Measurements from ENCODE around the gene LRRC1.

Gene LRRC1

GRCh38 chr6:53794720-53795339, at the start of gene LRRC1:
TSS of gene LRRC1 (plus strand) at chr6:53795005. CDS start at chr6:53795257, 252 bp downstream.
- peak within 1 kb of the TSS; percentile 95 for H3K4me3 Mint-ChIP-seq
- peaks cover 14% of the 10 kb centered on the region for H3K27me3 Mint-ChIP-seq
- H3K9me3 Mint-ChIP-seq (ENCODE audit: low read depth) = no peaks in the 10 kb centered on the region
- H3K27ac Mint-ChIP-seq = peak within 1 kb of the TSS; percentile 52
- no peaks in the 10 kb centered on the region for H3K36me3 Mint-ChIP-seq
- H3K4me1 Mint-ChIP-seq (ENCODE audit: low read depth) = peaks cover 23% of the 10 kb centered on the region

GRCh38 chr6:53746442-53747103, 48.2 kb upstream of the LRRC1 start:
- Mint-ChIP-seq H3K9me3 (ENCODE audit: low read depth) (no peaks in the 10 kb centered on the region), H3K27me3 (no peaks in the 10 kb centered on the region), H3K36me3 (peaks cover 3% of the 10 kb centered on the region), H3K4me1 (ENCODE audit: low read depth) (peaks cover 2% of the 10 kb centered on the region), H3K27ac (no peak overlapping the region), H3K4me3 (no peak overlapping the region)

GRCh38 chr6:53750052-53750650, 44.7 kb upstream of the LRRC1 start:
- H3K27ac Mint-ChIP-seq = no peak overlapping the region
- no peaks in the 10 kb centered on the region for H3K9me3 Mint-ChIP-seq (ENCODE audit: low read depth)
- H3K27me3 Mint-ChIP-seq = no peaks in the 10 kb centered on the region
- no peak overlapping the region for H3K4me3 Mint-ChIP-seq
- H3K4me1 Mint-ChIP-seq (ENCODE audit: low read depth) = no peaks in the 10 kb centered on the region
- H3K36me3 Mint-ChIP-seq = no peaks in the 10 kb centered on the region

- H3K9me3 Mint-ChIP-seq (ENCODE audit: low read depth) = no peaks in the 10 kb centered on the region
- no peaks in the 10 kb centered on the region for H3K36me3 Mint-ChIP-seq
- H3K4me3 Mint-ChIP-seq = no peak overlapping the region
- H3K4me1 Mint-ChIP-seq (ENCODE audit: low read depth) = no peaks in the 10 kb centered on the region
- no peaks in the 10 kb centered on the region for H3K27me3 Mint-ChIP-seq
- no peak overlapping the region for H3K27ac Mint-ChIP-seq
Measured at GRCh38 chr6:53751417-53751816, 43.4 kb upstream of the LRRC1 start.

GRCh38 chr6:53752440-53752839, 42.4 kb upstream of the LRRC1 start:
- H3K36me3 Mint-ChIP-seq = no peaks in the 10 kb centered on the region
- H3K4me3 Mint-ChIP-seq = no peak overlapping the region
- H3K27ac Mint-ChIP-seq = no peak overlapping the region
- H3K27me3 Mint-ChIP-seq = no peaks in the 10 kb centered on the region
- H3K9me3 Mint-ChIP-seq (ENCODE audit: low read depth) = no peaks in the 10 kb centered on the region
- no peaks in the 10 kb centered on the region for H3K4me1 Mint-ChIP-seq (ENCODE audit: low read depth)

GRCh38 chr6:53752856-53753255, 41.9 kb upstream of the LRRC1 start:
- Mint-ChIP-seq H3K36me3 (no peaks in the 10 kb centered on the region), H3K9me3 (ENCODE audit: low read depth) (no peaks in the 10 kb centered on the region), H3K27ac (no peak overlapping the region), H3K4me3 (no peak overlapping the region), H3K27me3 (no peaks in the 10 kb centered on the region), H3K4me1 (ENCODE audit: low read depth) (no peaks in the 10 kb centered on the region)

GRCh38 chr6:53754330-53754729, 40.5 kb upstream of the LRRC1 start:
- Mint-ChIP-seq H3K27me3 (no peaks in the 10 kb centered on the region), H3K36me3 (no peaks in the 10 kb centered on the region), H3K9me3 (ENCODE audit: low read depth) (no peaks in the 10 kb centered on the region)

GRCh38 chr6:53756396-53756795, 38.4 kb upstream of the LRRC1 start:
- Mint-ChIP-seq H3K27ac (no peak overlapping the region), H3K4me1 (ENCODE audit: low read depth) (no peaks in the 10 kb centered on the region), H3K27me3 (no peaks in the 10 kb centered on the region), H3K9me3 (ENCODE audit: low read depth) (no peaks in the 10 kb centered on the region), H3K4me3 (no peak overlapping the region), H3K36me3 (no peaks in the 10 kb centered on the region)

More at GRCh38 chr6:53754330-53754729, 40.5 kb upstream of the LRRC1 start:
- no peak overlapping the region for H3K27ac Mint-ChIP-seq
- no peak overlapping the region for H3K4me3 Mint-ChIP-seq
- H3K4me1 Mint-ChIP-seq (ENCODE audit: low read depth) = no peaks in the 10 kb centered on the region

- no peak overlapping the region for H3K27ac Mint-ChIP-seq
- no peaks in the 10 kb centered on the region for H3K36me3 Mint-ChIP-seq
- no peaks in the 10 kb centered on the region for H3K27me3 Mint-ChIP-seq
- H3K9me3 Mint-ChIP-seq (ENCODE audit: low read depth) = no peaks in the 10 kb centered on the region
- H3K4me1 Mint-ChIP-seq (ENCODE audit: low read depth) = no peaks in the 10 kb centered on the region
- H3K4me3 Mint-ChIP-seq = no peak overlapping the region
Measured at GRCh38 chr6:53758496-53758895, 36.3 kb upstream of the LRRC1 start.

GRCh38 chr6:53761036-53761435, 33.8 kb upstream of the LRRC1 start:
- no peaks in the 10 kb centered on the region for H3K36me3 Mint-ChIP-seq
- H3K4me1 Mint-ChIP-seq (ENCODE audit: low read depth) = no peaks in the 10 kb centered on the region
- peaks cover 3% of the 10 kb centered on the region for H3K27me3 Mint-ChIP-seq
- H3K4me3 Mint-ChIP-seq = no peak overlapping the region
- H3K27ac Mint-ChIP-seq = no peak overlapping the region
- H3K9me3 Mint-ChIP-seq (ENCODE audit: low read depth) = no peaks in the 10 kb centered on the region

- Mint-ChIP-seq H3K4me3 (no peak overlapping the region), H3K27me3 (peaks cover 5% of the 10 kb centered on the region), H3K36me3 (no peaks in the 10 kb centered on the region), H3K4me1 (ENCODE audit: low read depth) (no peaks in the 10 kb centered on the region), H3K27ac (no peak overlapping the region), H3K9me3 (ENCODE audit: low read depth) (no peaks in the 10 kb centered on the region)
Measured at GRCh38 chr6:53765270-53765669, 29.5 kb upstream of the LRRC1 start.

- Mint-ChIP-seq H3K36me3 (no peaks in the 10 kb centered on the region), H3K27ac (no peak overlapping the region), H3K27me3 (peaks cover 5% of the 10 kb centered on the region), H3K9me3 (ENCODE audit: low read depth) (no peaks in the 10 kb centered on the region), H3K4me1 (ENCODE audit: low read depth) (no peaks in the 10 kb centered on the region), H3K4me3 (no peak overlapping the region)
Measured at GRCh38 chr6:53766930-53767329, 27.9 kb upstream of the LRRC1 start.

GRCh38 chr6:53767941-53768340, 26.9 kb upstream of the LRRC1 start:
- H3K27me3 Mint-ChIP-seq = peaks cover 5% of the 10 kb centered on the region
- H3K9me3 Mint-ChIP-seq (ENCODE audit: low read depth) = no peaks in the 10 kb centered on the region
- no peaks in the 10 kb centered on the region for H3K36me3 Mint-ChIP-seq
- H3K4me1 Mint-ChIP-seq (ENCODE audit: low read depth) = no peaks in the 10 kb centered on the region
- H3K4me3 Mint-ChIP-seq = no peak overlapping the region
- H3K27ac Mint-ChIP-seq = no peak overlapping the region

GRCh38 chr6:53768636-53769035, 26.2 kb upstream of the LRRC1 start:
- H3K27me3 Mint-ChIP-seq = peaks cover 5% of the 10 kb centered on the region
- H3K9me3 Mint-ChIP-seq (ENCODE audit: low read depth) = no peaks in the 10 kb centered on the region
- no peak overlapping the region for H3K4me3 Mint-ChIP-seq
- H3K27ac Mint-ChIP-seq = no peak overlapping the region
- no peaks in the 10 kb centered on the region for H3K36me3 Mint-ChIP-seq
- H3K4me1 Mint-ChIP-seq (ENCODE audit: low read depth) = no peaks in the 10 kb centered on the region

GRCh38 chr6:53770780-53771249, 24.0 kb upstream of the LRRC1 start:
- Mint-ChIP-seq H3K4me1 (ENCODE audit: low read depth) (no peaks in the 10 kb centered on the region), H3K9me3 (ENCODE audit: low read depth) (no peaks in the 10 kb centered on the region), H3K27me3 (peaks cover 6% of the 10 kb centered on the region), H3K36me3 (no peaks in the 10 kb centered on the region), H3K27ac (no peak overlapping the region), H3K4me3 (no peak overlapping the region)
